H1 (cell line): ENCODE data around the gene TAF5. TPM values are rescaled to one million over a fixed set of nuclear protein-coding genes. Genes with fewer than 3 reads are reported as not detected.

ENCODE experiments used
- JUND ChIP-seq: IDR thresholded peaks from 2 replicates; pipeline ENCODE4 v1.6.1; 2011; ENCODE audit warnings: mild to moderate bottlenecking, improper control_type of control experiment, low read length
- polyA plus RNA-seq, 7 experiments: library from polyadenylated mRNA; depleted of rRNA in 3 of 7; stranded (reverse) in 5 of 7; unstranded in 2 of 7; fragments of >200 nt in 5 of 7; fragments of 200-250 nt in 2 of 7; gene quantifications; 1 replicate in 5 of 7; 2 replicates in 1 of 7; 4 replicates in 1 of 7; pipeline versions ENCODE4 v1.2.1 to v1.2.3, GENCODE V29; 2011 to 2013; ENCODE audit warnings: missing spikeins in 2 of 7, mixed read lengths in 2 of 7
- total RNA-seq: library from RNA; stranded (reverse); fragmentation: NEBNext Ultra II Directional; extraction: Animal tissue kit (Norgen Biotek cat#: 25700); gene quantifications from 2 replicates; pipeline ENCODE4 v1.2.1, GENCODE V29; 2021

Gene TAF5
- total and polyA plus RNA-seq, 2 of the 8 experiments (the other 6 are each of a cell fraction or from before 2014, with no cell fraction given) = 5.8 to 15.6 TPM

- no peak for TF ChIP-seq JUND
Observed at GRCh38 chr10:103427866-103428265, 60.1 kb downstream of the TAF5 start (continued).
